Gastrocnemius medialis (tissue), 4 donors: ENCODE measurements around the gene LIMCH1. TPM values are rescaled to one million over a fixed set of nuclear protein-coding genes. Genes with fewer than 3 reads are reported as not detected.
A peak's percentile ranks its signal among the peaks of the same experiment; 100 is the strongest.

ENCODE experiments used
- ATAC-seq, 2 donors: fragments of 150-250 bp; one replicate each; pipeline ENCODE4 v1.9.1; 2016
- DNase-seq, 2 donors: peaks; one replicate each; pipeline ENCODE4 v3.0.0-alpha.2; 2019
- H3K27ac ChIP-seq, 4 donors: fragments of 200-600 bp; sonication (generic); 1 replicate in 1 of 4; 2 replicates in 3 of 4; pipeline ENCODE4 v1.5.1; 2016 to 2018; ENCODE audit warnings: mild to moderate bottlenecking in 2 of 4, moderate library complexity in 1 of 4
- H3K27me3 ChIP-seq, 3 donors: fragments of 200-600 bp; sonication (generic) in 2 of 3; 1 replicate in 1 of 3; 2 replicates in 2 of 3; pipeline versions ENCODE4 v1.5.1 to v1.6.0; 2016 to 2019; ENCODE audit warnings: mild to moderate bottlenecking in 1 of 3, moderate library complexity in 1 of 3
- H3K36me3 ChIP-seq, 2 donors: fragments of 200-600 bp; sonication (generic) in 1 of 2; one replicate each; pipeline ENCODE4 v1.5.1; 2017 to 2018
- H3K4me1 ChIP-seq, 2 donors: fragments of 200-600 bp; sonication (generic) in 1 of 2; one replicate each; pipeline ENCODE4 v1.5.1; 2016 to 2017; ENCODE audit warnings: mild to moderate bottlenecking in 2 of 2
- H3K4me3 ChIP-seq, 4 donors: fragments of 200-600 bp; sonication (generic) in 3 of 4; 1 replicate in 1 of 4; 2 replicates in 3 of 4; pipeline ENCODE4 v1.5.1; 2016 to 2019; ENCODE audit warnings: mild to moderate bottlenecking in 2 of 4
- H3K9me3 ChIP-seq, 3 donors: fragments of 200-600 bp; sonication (generic) in 2 of 3; 1 replicate in 1 of 3; 2 replicates in 2 of 3; pipeline ENCODE4 v1.5.1; 2016 to 2019
- CTCF ChIP-seq, 5 experiments: fragments of 450-650 bp in 3 of 5; fragments of 200-600 bp in 2 of 5; sonication (generic) in 2 of 5; IDR thresholded peaks in 4 of 5; conservative IDR thresholded peaks in 1 of 5; 1 replicate in 4 of 5; 2 replicates in 1 of 5; pipeline ENCODE4 v1.5.1; 2016 to 2019; ENCODE audit warnings: antibody characterized with exemption in 5 of 5, mild to moderate bottlenecking in 3 of 5, moderate library complexity in 3 of 5
- POLR2A ChIP-seq, 2 donors: fragments of 450-650 bp; IDR thresholded peaks; one replicate each; pipeline ENCODE4 v1.6.1; 2017; ENCODE audit warnings: antibody characterized with exemption in 2 of 2, mild to moderate bottlenecking in 2 of 2, moderate library complexity in 2 of 2
- in situ Hi-C, 4 donors: fragments of 200-750 bp; cut with MboI; loops; one replicate each; pipeline versions ENCODE4 v1.15.0 to v1.8.0; 2017; ENCODE audit warnings: low sequenced_read_pairs in 4 of 4
- intact Hi-C: fragments of 100-400 bp; cut with DNase I; formaldehyde crosslinking; loops from one replicate; pipeline ENCODE4 v1.15.1; 2023; ENCODE audit warnings: low total_unique reads
- total RNA-seq, 4 donors: library from RNA; depleted of rRNA; stranded (reverse); fragments of >200 nt; gene quantifications; one replicate each; pipeline versions ENCODE4 v1.1.0 to v1.2.3, GENCODE V29; 2016

The LIMCH1 gene
- total RNA-seq, 4 donors from 2014 or later: 36.2 to 71.4 (median 52.1) TPM

GRCh38 chr4:41505161-41505661 is 32.7 kb upstream of the LIMCH1 start:
- no peak overlapping the region for H3K4me3 ChIP-seq
- in situ Hi-C loops (no loop called here), intact Hi-C loops (no loop called here)
- ATAC-seq: peak; percentile 36 to 55
- no peak overlapping the region for H3K27ac ChIP-seq
- no peaks in the 10 kb centered on the region for H3K36me3 ChIP-seq
- no peaks in the 10 kb centered on the region for H3K9me3 ChIP-seq
- DNase-seq: no peak
- no peaks in the 10 kb centered on the region for H3K27me3 ChIP-seq
- TF ChIP-seq CTCF (IDR thresholded peaks at IDR 0.05 in 4 of 5, conservative IDR thresholded peaks at IDR 0.05 in 1 of 5): no peak
- TF ChIP-seq POLR2A (IDR thresholded peaks at IDR 0.05): no peak
- peaks cover 14 to 16% of the 10 kb centered on the region in 2 donors for H3K4me1 ChIP-seq

GRCh38 chr4:41506130-41506529 is 31.8 kb upstream of the LIMCH1 start:
- Histone ChIP-seq H3K9me3 (no peaks in the 10 kb centered on the region), H3K4me3 (no peak overlapping the region), H3K4me1 (peaks cover 14 to 16% of the 10 kb centered on the region in 2 donors), H3K27me3 (no peaks in the 10 kb centered on the region), H3K27ac (no peak overlapping the region), H3K36me3 (no peaks in the 10 kb centered on the region)
- DNase-seq (no peak), ATAC-seq (no peak)
- in situ Hi-C loops (no loop called here), intact Hi-C loops (no loop called here)
- no peak for TF ChIP-seq CTCF (IDR thresholded peaks at IDR 0.05 in 4 of 5, conservative IDR thresholded peaks at IDR 0.05 in 1 of 5)

- H3K27me3 ChIP-seq: no peaks in the 10 kb centered on the region
- no peak overlapping the region for H3K27ac ChIP-seq
- TF ChIP-seq CTCF (IDR thresholded peaks at IDR 0.05 in 4 of 5, conservative IDR thresholded peaks at IDR 0.05 in 1 of 5) (no peak), POLR2A (IDR thresholded peaks at IDR 0.05) (no peak)
- no peak for ATAC-seq
- peaks cover 14 to 16% of the 10 kb centered on the region in 2 donors for H3K4me1 ChIP-seq
- in situ Hi-C loops: no loop called here
- no peaks in the 10 kb centered on the region for H3K9me3 ChIP-seq
- H3K36me3 ChIP-seq: no peaks in the 10 kb centered on the region
- no peak overlapping the region for H3K4me3 ChIP-seq
- no peak for DNase-seq
- intact Hi-C loops: no loop called here
Observed at GRCh38 chr4:41507291-41507947, 30.5 kb upstream of the LIMCH1 start.

GRCh38 chr4:41509451-41509866 is 28.5 kb upstream of the LIMCH1 start:
- Histone ChIP-seq H3K9me3 (no peaks in the 10 kb centered on the region), H3K4me1 (peaks cover 11 to 16% of the 10 kb centered on the region in 2 donors), H3K36me3 (no peaks in the 10 kb centered on the region), H3K4me3 (no peak overlapping the region), H3K27me3 (no peaks in the 10 kb centered on the region), H3K27ac (no peak overlapping the region)
- intact Hi-C loops (no loop called here), in situ Hi-C loops (no loop called here)
- DNase-seq (no peak), ATAC-seq (no peak)
- TF ChIP-seq CTCF (IDR thresholded peaks at IDR 0.05 in 4 of 5, conservative IDR thresholded peaks at IDR 0.05 in 1 of 5) (no peak), POLR2A (IDR thresholded peaks at IDR 0.05) (no peak)
